H1 (cell line): ENCODE results near the gene ZNF609.

Source experiments
- EZH2 ChIP-seq: fragments of 200-600 bp; sonication (generic); IDR thresholded peaks from 2 replicates; pipeline ENCODE4 v1.7.1; 2012; ENCODE audit warnings: low read depth, mild to moderate bottlenecking, moderate library complexity, low read length, inconsistent platforms; ENCODE audit not compliant: severe bottlenecking
- FOSL1 ChIP-seq: IDR thresholded peaks from 2 replicates; pipeline ENCODE4 v1.6.1; 2011; ENCODE audit warnings: mild to moderate bottlenecking, low read depth, low read length, moderate library complexity; ENCODE audit not compliant: insufficient read depth
- HDAC2 ChIP-seq, 2 experiments: fragments of 300-600 bp in 1 of 2; sonication (generic) in 1 of 2; IDR thresholded peaks; 2 replicates each; pipeline ENCODE4 v1.6.1; 2011 to 2012; ENCODE audit warnings: low read depth in 2 of 2, low read length in 2 of 2, mild to moderate bottlenecking in 2 of 2, moderate library complexity in 2 of 2, borderline replicate concordance in 1 of 2, inconsistent platforms in 1 of 2
- JUND ChIP-seq: IDR thresholded peaks from 2 replicates; pipeline ENCODE4 v1.6.1; 2011; ENCODE audit warnings: mild to moderate bottlenecking, improper control_type of control experiment, low read length
- MAX ChIP-seq: IDR thresholded peaks from 2 replicates; pipeline ENCODE4 v1.6.1; 2012; ENCODE audit warnings: inconsistent platforms
- POLR2A ChIP-seq, 2 experiments: IDR thresholded peaks; 1 replicate in 1 of 2; 2 replicates in 1 of 2; pipeline ENCODE4 v1.6.1; 2011; ENCODE audit warnings: low read depth in 2 of 2, low read length in 2 of 2, mild to moderate bottlenecking in 2 of 2; ENCODE audit errors: control extremely low read depth in 1 of 2
- POLR2AphosphoS5 ChIP-seq: IDR thresholded peaks from 2 replicates; pipeline ENCODE4 v1.6.1; 2011; ENCODE audit warnings: low read depth, low read length
- RAD21 ChIP-seq, 2 experiments: IDR thresholded peaks in 1 of 2; conservative IDR thresholded peaks in 1 of 2; 2 replicates each; pipeline ENCODE4 v1.6.1; 2011; ENCODE audit warnings: low read depth in 2 of 2, low read length in 2 of 2, improper control_type of control experiment in 1 of 2, inconsistent platforms in 1 of 2, mild to moderate bottlenecking in 1 of 2, moderate library complexity in 1 of 2
- SP1 ChIP-seq: IDR thresholded peaks from 2 replicates; pipeline ENCODE4 v1.6.1; 2011; ENCODE audit warnings: low read depth, low read length
- SUZ12 ChIP-seq: fragments of 200-600 bp; sonication (generic); IDR thresholded peaks from 2 replicates; pipeline ENCODE4 v1.6.1; 2012; ENCODE audit warnings: mild to moderate bottlenecking, inconsistent platforms, low read length, moderate library complexity, mixed read lengths
- TF ChIP-seq, protein P1 (sequence below), 3 experiments: IDR thresholded peaks; 1 replicate in 2 of 3; 2 replicates in 1 of 3; pipeline versions ENCODE4 v1.5.1 to v1.6.1; 2011; ENCODE audit warnings: low read length in 3 of 3, mild to moderate bottlenecking in 3 of 3, inconsistent platforms in 2 of 3, low read depth in 1 of 3, moderate library complexity in 1 of 3; ENCODE audit not compliant: insufficient read depth in 1 of 3; ENCODE audit errors: control extremely low read depth in 1 of 3

DNA sequence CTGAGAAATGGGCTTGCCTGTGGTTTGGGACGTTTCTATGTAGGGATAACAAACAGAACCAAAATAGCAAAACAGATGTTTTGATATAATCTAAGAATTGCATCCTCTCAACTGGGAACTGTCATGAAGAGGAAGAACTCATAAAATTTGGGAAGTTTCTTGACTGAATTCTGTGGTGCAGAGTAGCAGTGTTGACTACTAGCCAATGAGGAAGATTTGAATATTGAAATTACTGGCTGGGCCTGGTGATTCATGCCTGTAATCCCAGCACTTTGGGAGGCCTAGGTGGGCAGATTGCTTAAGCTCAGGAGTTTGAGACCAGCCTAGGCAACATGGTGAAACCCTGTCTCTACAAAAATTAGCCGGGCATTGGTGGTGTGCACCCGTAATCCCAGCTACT is 42.2 kb downstream of the ZNF609 start:
- TF ChIP-seq, protein P1, sequence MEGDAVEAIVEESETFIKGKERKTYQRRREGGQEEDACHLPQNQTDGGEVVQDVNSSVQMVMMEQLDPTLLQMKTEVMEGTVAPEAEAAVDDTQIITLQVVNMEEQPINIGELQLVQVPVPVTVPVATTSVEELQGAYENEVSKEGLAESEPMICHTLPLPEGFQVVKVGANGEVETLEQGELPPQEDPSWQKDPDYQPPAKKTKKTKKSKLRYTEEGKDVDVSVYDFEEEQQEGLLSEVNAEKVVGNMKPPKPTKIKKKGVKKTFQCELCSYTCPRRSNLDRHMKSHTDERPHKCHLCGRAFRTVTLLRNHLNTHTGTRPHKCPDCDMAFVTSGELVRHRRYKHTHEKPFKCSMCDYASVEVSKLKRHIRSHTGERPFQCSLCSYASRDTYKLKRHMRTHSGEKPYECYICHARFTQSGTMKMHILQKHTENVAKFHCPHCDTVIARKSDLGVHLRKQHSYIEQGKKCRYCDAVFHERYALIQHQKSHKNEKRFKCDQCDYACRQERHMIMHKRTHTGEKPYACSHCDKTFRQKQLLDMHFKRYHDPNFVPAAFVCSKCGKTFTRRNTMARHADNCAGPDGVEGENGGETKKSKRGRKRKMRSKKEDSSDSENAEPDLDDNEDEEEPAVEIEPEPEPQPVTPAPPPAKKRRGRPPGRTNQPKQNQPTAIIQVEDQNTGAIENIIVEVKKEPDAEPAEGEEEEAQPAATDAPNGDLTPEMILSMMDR (IDR thresholded peaks at IDR 0.05; ENCODE audit: control extremely low read depth in 1 of 3, insufficient read depth in 1 of 3, low read depth in 1 of 3, low read length in 3 of 3) = no peak
- TF ChIP-seq JUND = no peak
- TF ChIP-seq RAD21 (IDR thresholded peaks at IDR 0.05 in 1 of 2, conservative IDR thresholded peaks at IDR 0.05 in 1 of 2; ENCODE audit: low read depth in 2 of 2, low read length in 2 of 2) = no peak
- no peak for TF ChIP-seq POLR2AphosphoS5
- no peak for TF ChIP-seq HDAC2 (IDR thresholded peaks at IDR 0.05; ENCODE audit: borderline replicate concordance in 1 of 2, low read depth in 2 of 2, low read length in 2 of 2)
- no peak for TF ChIP-seq POLR2A (IDR thresholded peaks at IDR 0.05; ENCODE audit: control extremely low read depth in 1 of 2, low read depth in 2 of 2, low read length in 2 of 2)
- no peak for TF ChIP-seq EZH2
- no peak for TF ChIP-seq MAX
- TF ChIP-seq SUZ12 = no peak
- TF ChIP-seq FOSL1 = no peak
- TF ChIP-seq SP1 = no peak
